ENCODE measurements around the gene HOXA1. TPM values are rescaled to one million over a fixed set of nuclear protein-coding genes. Genes with fewer than 3 reads are reported as not detected.

HOXA1 gene
- total RNA-seq, 4 donors from 2014 or later = 1.6 to 2.5 (median 2.2) TPM

- WGBS, 2 donors = 69 to 72% methylated on average over 3 of the region's 3 CpGs
- Histone ChIP-seq H3K4me1 (peaks cover 0 to 22% (median 2%) of the 10 kb centered on the region in 3 donors), H3K4me3 (no peak overlapping the region), H3K27ac (no peak overlapping the region), H3K36me3 (no peaks in the 10 kb centered on the region), H3K9me3 (no peaks in the 10 kb centered on the region), H3K27me3 (no peaks in the 10 kb centered on the region)
- intact Hi-C loops (cut with DNase I) = no loop called here
- no peak for TF ChIP-seq POLR2A (IDR thresholded peaks at IDR 0.05)
- TF ChIP-seq CTCF (IDR thresholded peaks at IDR 0.05) = no peak
- no peak for DNase-seq
Observed at GRCh38 chr7:27066148-27066547, 29.7 kb downstream of the HOXA1 start.

GRCh38 chr7:27065709-27066108 is 30.1 kb downstream of the HOXA1 start:
- 84 to 93% methylated on average over 1 to 2 of the region's 2 CpGs for WGBS, 2 donors
- H3K4me3 ChIP-seq = no peak overlapping the region
- no peak for TF ChIP-seq POLR2A (IDR thresholded peaks at IDR 0.05)
- TF ChIP-seq CTCF (IDR thresholded peaks at IDR 0.05) = no peak
- no peak overlapping the region for H3K27ac ChIP-seq
- no peaks in the 10 kb centered on the region for H3K9me3 ChIP-seq
- intact Hi-C loops (cut with DNase I) = no loop called here
- no peak for DNase-seq
- peaks cover 0 to 22% (median 2%) of the 10 kb centered on the region in 3 donors for H3K4me1 ChIP-seq
- no peaks in the 10 kb centered on the region for H3K36me3 ChIP-seq
- H3K27me3 ChIP-seq = no peaks in the 10 kb centered on the region

GRCh38 chr7:27064661-27065060 is 31.1 kb downstream of the HOXA1 start:
- peaks cover 0 to 22% (median 2%) of the 10 kb centered on the region in 3 donors for H3K4me1 ChIP-seq
- 73 to 100% methylated on average over 1 to 2 of the region's 2 CpGs for WGBS, 2 donors

GRCh38 chr7:27064159-27064558 is 31.6 kb downstream of the HOXA1 start:
- intact Hi-C loops (cut with DNase I) = no loop called here

More at GRCh38 chr7:27064661-27065060, 31.1 kb downstream of the HOXA1 start:
- Histone ChIP-seq H3K36me3 (no peaks in the 10 kb centered on the region), H3K9me3 (no peaks in the 10 kb centered on the region), H3K4me3 (no peak overlapping the region), H3K27ac (no peak overlapping the region), H3K27me3 (no peaks in the 10 kb centered on the region)
- no peak for DNase-seq
- no peak for TF ChIP-seq POLR2A (IDR thresholded peaks at IDR 0.05)
- no peak for TF ChIP-seq CTCF (IDR thresholded peaks at IDR 0.05)
- intact Hi-C loops (cut with DNase I) = no loop called here

GRCh38 chr7:27062946-27063345 is 32.9 kb downstream of the HOXA1 start:
- no peaks in the 10 kb centered on the region for H3K36me3 ChIP-seq
- H3K9me3 ChIP-seq = no peaks in the 10 kb centered on the region
- WGBS, 2 donors = 83 to 90% methylated on average over 3 to 4 of the region's 4 CpGs
- no peak overlapping the region for H3K4me3 ChIP-seq
- H3K4me1 ChIP-seq = peaks cover 0 to 22% (median 2%) of the 10 kb centered on the region in 3 donors
- TF ChIP-seq POLR2A (IDR thresholded peaks at IDR 0.05) (no peak), CTCF (IDR thresholded peaks at IDR 0.05) (no peak)
- no peaks in the 10 kb centered on the region for H3K27me3 ChIP-seq
- intact Hi-C loops (cut with DNase I) = no loop called here
- no peak for DNase-seq
- H3K27ac ChIP-seq = no peak overlapping the region

More at GRCh38 chr7:27064159-27064558, 31.6 kb downstream of the HOXA1 start:
- no peak overlapping the region for H3K27ac ChIP-seq
- no peaks in the 10 kb centered on the region for H3K36me3 ChIP-seq
- no peak for TF ChIP-seq POLR2A (IDR thresholded peaks at IDR 0.05)
- no peak for TF ChIP-seq CTCF (IDR thresholded peaks at IDR 0.05)
- no peaks in the 10 kb centered on the region for H3K27me3 ChIP-seq
- no peak overlapping the region for H3K4me3 ChIP-seq
- DNase-seq = no peak
- H3K9me3 ChIP-seq = no peaks in the 10 kb centered on the region
- 16 to 19% methylated on average over 2 of the region's 2 CpGs for WGBS, 2 donors
- H3K4me1 ChIP-seq = peaks cover 0 to 22% (median 2%) of the 10 kb centered on the region in 3 donors

All from esophagus squamous epithelium (tissue), 5 donors.